NCI-H345 treated with DMSO at 0.1 percent for 48 hours (cell line): ENCODE results near the gene BRIP1.
"Not testable (repeated sequence)": the region's sequence is repeated elsewhere in the genome, so short reads cannot be mapped to it uniquely, and the experiment has no call there.

ENCODE experiments used
- DNase-seq: peaks from one replicate; lab custom pipeline; 2025; ENCODE audit not compliant: unreplicated experiment; lab: John Stamatoyannopoulos, UW

The BRIP1 gene

GRCh38 chr17:61867033-61867432 is 3.7 kb upstream of the BRIP1 start:
- no peak for DNase-seq

- no peak for DNase-seq
These were observed 436 bp upstream of the BRIP1 start for GRCh38 chr17:61863801-61864126.

GRCh38 chr17:61862105-61862574 is 1.2 kb downstream of the BRIP1 start:
- no peak for DNase-seq

- DNase-seq = not testable (repeated sequence)
These were observed 2.9 kb downstream of the BRIP1 start for GRCh38 chr17:61860397-61860796.

- DNase-seq = no peak
These were observed 7.3 kb downstream of the BRIP1 start for GRCh38 chr17:61856035-61856434.

GRCh38 chr17:61852857-61853256 is 10.5 kb downstream of the BRIP1 start:
- DNase-seq = no peak

GRCh38 chr17:61849674-61850073 is 13.7 kb downstream of the BRIP1 start:
- DNase-seq = no peak

- no peak for DNase-seq
These were observed 14.4 kb downstream of the BRIP1 start for GRCh38 chr17:61848896-61849295.

GRCh38 chr17:61848247-61848646 is 15.1 kb downstream of the BRIP1 start:
- no peak for DNase-seq

- no peak for DNase-seq
These were observed 15.7 kb downstream of the BRIP1 start for GRCh38 chr17:61847659-61848058.

- no peak for DNase-seq
These were observed 16.5 kb downstream of the BRIP1 start for GRCh38 chr17:61846761-61847375.

- no peak for DNase-seq
These were observed 17.2 kb downstream of the BRIP1 start for GRCh38 chr17:61846088-61846487.

- no peak for DNase-seq
These were observed 19.9 kb downstream of the BRIP1 start for GRCh38 chr17:61843435-61843834.

GRCh38 chr17:61842899-61843298 is 20.4 kb downstream of the BRIP1 start:
- no peak for DNase-seq

- DNase-seq = no peak
These were observed 24.0 kb downstream of the BRIP1 start for GRCh38 chr17:61839300-61839786.

GRCh38 chr17:61837175-61838051 is 25.9 kb downstream of the BRIP1 start:
- DNase-seq = peak; percentile 21

- DNase-seq = no peak
These were observed 26.8 kb downstream of the BRIP1 start for GRCh38 chr17:61836266-61837174.

GRCh38 chr17:61835606-61836005 is 27.7 kb downstream of the BRIP1 start:
- no peak for DNase-seq

- no peak for DNase-seq
These were observed 28.7 kb downstream of the BRIP1 start for GRCh38 chr17:61834610-61835009.

- DNase-seq = no peak
These were observed 29.7 kb downstream of the BRIP1 start for GRCh38 chr17:61833536-61834193.

- DNase-seq = no peak
These were observed 30.9 kb downstream of the BRIP1 start for GRCh38 chr17:61832463-61832862.
